Mesodermal cell (in vitro differentiated cells): ENCODE measurements around the gene FANCC.

Source experiments
- H3K27ac ChIP-seq: 2 replicates; pipeline ENCODE4 v1.7.0; 2013; ENCODE audit warnings: mild to moderate bottlenecking, low read depth, low read length, moderate library complexity; ENCODE audit not compliant: severe bottlenecking
- H3K36me3 ChIP-seq: 2 replicates; pipeline ENCODE4 v1.7.1; 2013; ENCODE audit warnings: mild to moderate bottlenecking, low read length, moderate library complexity; ENCODE audit not compliant: control insufficient read depth, insufficient read depth
- H3K4me1 ChIP-seq: one replicate; pipeline ENCODE4 v1.7.1; 2013; ENCODE audit warnings: mild to moderate bottlenecking, low read length; ENCODE audit not compliant: insufficient read depth, control insufficient read depth, poor library complexity, severe bottlenecking
- H3K4me3 ChIP-seq: 2 replicates; pipeline ENCODE4 v1.7.0; 2013; ENCODE audit warnings: low read length, control low read depth, mild to moderate bottlenecking; ENCODE audit not compliant: insufficient read depth, poor library complexity, severe bottlenecking; ENCODE audit errors: extremely low read depth
- H3K9me3 ChIP-seq: 2 replicates; pipeline ENCODE4 v1.7.1; 2013; ENCODE audit warnings: mild to moderate bottlenecking, low read length, moderate library complexity; ENCODE audit not compliant: control insufficient read depth
- WGBS, 2 experiments: methylation state at CpG; one replicate each; pipeline ENCODE4 v1.1.5; 2013; ENCODE audit warnings: missing lambda C conversion rate in 2 of 2; ENCODE audit not compliant: insufficient coverage in 2 of 2; 5-methylcytosine and 5-hydroxymethylcytosine counted together

FANCC gene

DNA sequence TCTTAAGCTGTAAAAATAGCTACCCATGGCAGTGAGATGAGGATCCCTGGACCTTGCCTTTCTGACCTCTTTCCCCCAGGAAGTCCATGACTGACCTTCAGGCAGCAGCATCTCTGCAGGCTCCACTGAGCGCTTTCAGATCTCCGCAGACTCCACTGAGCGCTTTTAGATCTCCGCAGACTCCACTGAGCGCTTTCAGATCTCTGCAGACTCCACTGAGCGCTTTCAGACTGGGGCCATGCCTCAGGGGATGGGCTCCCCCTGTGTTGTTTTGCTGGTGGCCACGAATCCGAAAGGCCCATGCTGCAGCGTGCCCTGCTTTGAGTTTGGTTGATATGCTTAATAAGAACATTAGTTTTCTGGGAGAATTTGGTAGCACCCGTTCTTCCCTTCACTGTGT is 254.2 kb downstream of the FANCC start:
- peaks cover 16% of the 10 kb centered on the region for H3K4me1 ChIP-seq
- no peak overlapping the region for H3K27ac ChIP-seq
- no peaks in the 10 kb centered on the region for H3K9me3 ChIP-seq
- 90 to 92% methylated on average over 7 to 10 of the region's 10 CpGs for WGBS, 2 experiments
- H3K4me3 ChIP-seq = no peak overlapping the region
- peaks cover 86% of the 10 kb centered on the region for H3K36me3 ChIP-seq

- no peak overlapping the region for H3K4me3 ChIP-seq
- peaks cover 82% of the 10 kb centered on the region for H3K36me3 ChIP-seq
- H3K27ac ChIP-seq = no peak overlapping the region
- no peaks in the 10 kb centered on the region for H3K9me3 ChIP-seq
- H3K4me1 ChIP-seq = peaks cover 18% of the 10 kb centered on the region
- 91 to 97% methylated on average over 4 to 6 of the region's 7 CpGs for WGBS, 2 experiments
Observed at GRCh38 chr9:95062596-95063065, 254.9 kb downstream of the FANCC start.

- no peak overlapping the region for H3K4me3 ChIP-seq
- no peak overlapping the region for H3K27ac ChIP-seq
- H3K4me1 ChIP-seq = peaks cover 22% of the 10 kb centered on the region
- WGBS, 2 experiments = 95 to 97% methylated on average over 9 to 10 of the region's 13 CpGs
- peaks cover 77% of the 10 kb centered on the region for H3K36me3 ChIP-seq
- H3K9me3 ChIP-seq = no peaks in the 10 kb centered on the region
Observed at GRCh38 chr9:95061916-95062595, 255.5 kb downstream of the FANCC start.

- WGBS, 2 experiments = 100% methylated on average over 1 of the region's 2 CpGs; no CpG with 5 or more reads in 1 of the 2 experiments
- no peak overlapping the region for H3K4me3 ChIP-seq
- H3K9me3 ChIP-seq = no peaks in the 10 kb centered on the region
- H3K4me1 ChIP-seq = peaks cover 33% of the 10 kb centered on the region
- peaks cover 68% of the 10 kb centered on the region for H3K36me3 ChIP-seq
- no peak overlapping the region for H3K27ac ChIP-seq
Observed at GRCh38 chr9:95060916-95061315, 256.6 kb downstream of the FANCC start.

- peaks cover 62% of the 10 kb centered on the region for H3K36me3 ChIP-seq
- H3K27ac ChIP-seq = no peak overlapping the region
- 78 to 80% methylated on average over 5 of the region's 5 CpGs for WGBS, 2 experiments
- no peak overlapping the region for H3K4me3 ChIP-seq
- no peaks in the 10 kb centered on the region for H3K9me3 ChIP-seq
- H3K4me1 ChIP-seq = peaks cover 39% of the 10 kb centered on the region
Observed at GRCh38 chr9:95060234-95060633, 257.3 kb downstream of the FANCC start.

DNA sequence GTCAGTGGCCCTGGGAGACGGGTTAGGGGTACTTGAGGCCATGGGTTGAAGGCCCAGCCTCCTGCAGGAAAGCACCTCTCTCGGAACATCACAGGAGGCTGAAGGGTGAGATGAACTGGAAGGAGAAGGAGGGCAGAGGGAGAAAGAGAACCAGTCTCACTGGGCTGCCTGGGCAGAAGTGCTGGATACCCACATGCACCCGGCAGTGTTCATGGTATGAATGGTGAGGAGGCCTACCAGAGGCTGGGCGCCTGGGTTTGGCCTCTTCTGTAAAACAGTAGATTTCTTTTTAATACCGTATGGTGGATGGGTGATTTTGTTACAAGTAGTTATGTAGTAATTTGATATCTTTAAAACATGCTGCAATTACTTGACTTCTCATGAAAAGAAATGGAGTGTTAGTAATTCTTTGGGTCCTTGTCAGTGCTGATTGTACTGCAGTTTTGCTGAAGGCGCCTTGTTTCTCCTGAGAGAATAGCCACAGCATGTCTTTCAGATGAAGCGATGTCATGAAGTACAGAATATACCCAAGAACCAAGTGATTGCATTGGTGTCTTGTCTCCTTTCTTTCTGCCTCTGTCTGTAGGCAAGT is 258.6 kb downstream of the FANCC start:
- Histone ChIP-seq H3K4me3 (no peak overlapping the region), H3K9me3 (no peaks in the 10 kb centered on the region), H3K27ac (no peak overlapping the region), H3K4me1 (peaks cover 43% of the 10 kb centered on the region), H3K36me3 (peaks cover 50% of the 10 kb centered on the region)
- WGBS, 2 experiments = 96 to 100% methylated on average over 3 to 6 of the region's 7 CpGs

- Histone ChIP-seq H3K27ac (no peak overlapping the region), H3K9me3 (no peaks in the 10 kb centered on the region), H3K4me3 (no peak overlapping the region), H3K4me1 (peaks cover 43% of the 10 kb centered on the region), H3K36me3 (peaks cover 49% of the 10 kb centered on the region)
- 93 to 94% methylated on average over 3 to 6 of the region's 7 CpGs for WGBS, 2 experiments
Observed at GRCh38 chr9:95058121-95058785, 259.3 kb downstream of the FANCC start.

DNA sequence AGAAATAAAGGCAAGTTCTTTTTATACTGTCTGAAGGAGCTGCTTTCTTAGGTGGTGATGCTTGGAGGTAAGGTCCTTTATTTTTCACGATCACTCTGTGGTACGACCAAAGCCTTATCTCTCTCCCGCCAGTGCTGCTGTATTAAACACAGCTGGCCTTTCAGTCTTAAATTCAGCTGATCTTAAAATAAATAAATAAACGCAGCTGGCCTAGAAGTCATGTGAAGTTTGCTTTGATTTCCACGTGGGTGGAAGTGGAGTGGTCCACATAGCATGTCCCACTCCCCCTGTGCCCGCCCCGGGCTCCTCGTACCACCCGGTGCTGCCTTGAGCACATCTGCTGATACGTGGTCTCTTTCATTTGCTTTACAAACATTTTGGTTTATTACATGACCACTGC is 260.4 kb downstream of the FANCC start:
- H3K4me3 ChIP-seq = peak overlapping the region; percentile 21
- H3K9me3 ChIP-seq = no peaks in the 10 kb centered on the region
- peaks cover 43% of the 10 kb centered on the region for H3K4me1 ChIP-seq
- H3K36me3 ChIP-seq = peaks cover 44% of the 10 kb centered on the region
- WGBS, 2 experiments = 80 to 89% methylated on average over 4 to 5 of the region's 10 CpGs
- no peak overlapping the region for H3K27ac ChIP-seq

- Histone ChIP-seq H3K4me3 (peak overlapping the region; percentile 21), H3K9me3 (no peaks in the 10 kb centered on the region), H3K4me1 (peaks cover 43% of the 10 kb centered on the region), H3K27ac (peak overlapping the region; percentile 95), H3K36me3 (peaks cover 35% of the 10 kb centered on the region)
- WGBS, 2 experiments = 71 to 80% methylated on average over 12 to 14 of the region's 15 CpGs
Observed at GRCh38 chr9:95055851-95056551, 261.5 kb downstream of the FANCC start.

DNA sequence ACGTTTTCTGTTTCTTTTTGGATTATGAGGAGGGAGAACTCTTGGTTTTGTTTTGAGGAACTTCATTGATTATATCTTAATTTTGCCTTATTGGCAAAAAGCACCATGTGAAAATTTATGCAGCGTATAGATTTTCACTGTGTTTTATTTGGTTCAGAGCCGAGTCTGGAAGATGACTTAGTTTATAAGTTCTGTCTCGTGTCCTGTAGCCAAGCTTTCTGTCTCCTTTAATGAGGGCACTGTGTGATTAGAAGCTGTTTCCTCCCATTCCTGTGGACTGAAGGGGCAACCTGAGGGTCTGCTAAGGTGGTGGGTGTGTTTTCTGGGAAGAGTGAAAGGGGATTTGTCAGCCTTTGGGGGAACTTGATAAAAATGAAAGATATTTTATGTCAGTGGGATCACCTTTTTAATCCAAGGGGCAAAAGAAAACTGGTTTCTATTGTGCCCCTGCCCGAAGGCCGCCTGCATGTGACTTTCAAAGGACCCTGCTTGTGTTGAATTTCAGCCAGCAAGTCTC is 262.1 kb downstream of the FANCC start:
- Histone ChIP-seq H3K36me3 (peaks cover 33% of the 10 kb centered on the region), H3K27ac (peak overlapping the region; percentile 95), H3K4me3 (no peak overlapping the region), H3K9me3 (no peaks in the 10 kb centered on the region), H3K4me1 (peaks cover 37% of the 10 kb centered on the region)
- WGBS, 2 experiments = 59 to 73% methylated on average over 4 to 5 of the region's 6 CpGs
